Neural cell (in vitro differentiated cells): Measurements from ENCODE around the gene MCC.

Source experiments
- CTCF ChIP-seq: fragments of 450-650 bp; IDR thresholded peaks from 2 replicates; pipeline ENCODE4 v1.5.1; 2014; ENCODE audit warnings: antibody characterized with exemption, mild to moderate bottlenecking, moderate library complexity; ENCODE audit not compliant: poor library complexity, severe bottlenecking
- EP300 ChIP-seq: fragments of 450-650 bp; conservative IDR thresholded peaks from 2 replicates; pipeline ENCODE4 v1.6.1; 2014; ENCODE audit warnings: antibody characterized with exemption, mild to moderate bottlenecking, moderate library complexity; ENCODE audit not compliant: poor library complexity, severe bottlenecking
- EZH2 ChIP-seq: fragments of 200-600, 300-800 bp; shearing (Covaris generic), sonication (generic); IDR thresholded peaks from 2 replicates; pipeline ENCODE4 v1.6.1; 2014; ENCODE audit warnings: antibody characterized with exemption, low read length, borderline replicate concordance, mild to moderate bottlenecking; ENCODE audit not compliant: insufficient read depth, poor library complexity, severe bottlenecking
- RAD21 ChIP-seq: fragments of 450-650 bp; conservative IDR thresholded peaks from 2 replicates; pipeline ENCODE4 v1.6.1; 2014; ENCODE audit warnings: antibody characterized with exemption, mild to moderate bottlenecking, moderate library complexity
- SMC3 ChIP-seq: fragments of 450-650 bp; conservative IDR thresholded peaks from 2 replicates; pipeline ENCODE4 v1.6.1; 2014; ENCODE audit warnings: antibody characterized with exemption, mild to moderate bottlenecking, moderate library complexity; ENCODE audit not compliant: poor library complexity
- TAF1 ChIP-seq: IDR thresholded peaks from 2 replicates; pipeline ENCODE4 v1.6.1; 2012; ENCODE audit warnings: low read depth

DNA sequence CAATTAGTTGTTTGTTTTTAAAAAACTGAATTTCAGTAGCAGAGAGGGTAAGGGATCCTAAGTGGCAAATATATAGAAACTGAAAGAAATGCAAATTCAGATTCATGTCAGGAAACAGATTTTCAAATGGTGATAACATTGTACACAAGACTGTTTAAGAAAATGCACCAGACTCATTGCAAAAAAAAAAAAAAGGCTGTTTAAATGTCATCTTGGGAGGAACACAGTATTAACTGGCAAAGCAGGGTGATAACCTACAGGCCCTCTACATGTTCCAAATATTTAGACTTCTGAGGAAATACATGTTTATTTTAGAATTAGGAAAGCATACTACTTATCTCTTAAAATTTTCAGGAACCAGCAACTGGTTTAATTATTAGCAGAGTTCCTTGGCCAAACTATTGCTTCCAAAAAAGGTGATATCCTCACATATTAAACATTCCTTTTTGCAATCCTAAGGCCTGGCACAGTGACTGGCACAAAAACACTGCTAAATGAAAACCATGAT is 167.9 kb downstream of the MCC start:
- TF ChIP-seq EP300 (no peak), EZH2 (no peak), CTCF (no peak), RAD21 (no peak), TAF1 (no peak), SMC3 (no peak)
